ENCODE results near the gene DENND1B.

The DENND1B gene

DNA sequence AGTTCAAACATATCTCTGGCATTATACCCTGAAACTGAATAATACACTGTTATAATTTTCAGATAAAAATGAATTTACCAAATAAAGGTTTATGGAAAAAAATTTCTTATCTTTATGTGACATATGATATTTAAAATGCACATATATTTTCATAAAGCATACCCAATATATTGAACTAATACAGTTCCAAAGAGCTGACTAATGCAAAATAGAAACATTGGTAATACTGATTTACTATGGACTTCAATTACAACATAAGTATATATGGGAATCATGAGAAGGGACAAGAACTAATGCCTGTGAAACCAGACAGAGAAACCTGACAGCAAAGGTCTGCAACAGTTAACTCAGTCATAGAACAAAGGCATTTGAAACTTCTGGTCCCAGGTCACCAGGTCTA lies 153.5 kb downstream of the DENND1B start:
- Histone ChIP-seq H3K4me1 (ENCODE audit: control insufficient read depth, insufficient read depth, low read length) (no peaks in the 10 kb centered on the region), H3K9me3 (ENCODE audit: control insufficient read depth, insufficient read depth, low read depth, low read length) (no peaks in the 10 kb centered on the region), H3K36me3 (ENCODE audit: control insufficient read depth in 2 of 2, insufficient read depth in 1 of 2, low read length in 2 of 2) (no peaks in the 10 kb centered on the region), H3K27ac (ENCODE audit: extremely low read depth, low read depth, low read length) (no peak overlapping the region), H3K4me3 (ENCODE audit: low read depth, low read length) (no peak overlapping the region)
- ChIA-PET POLR2A (no interaction called here), CTCF (no interaction called here)
- TF ChIP-seq ZNF2 (tag by site-specific recombination; IDR thresholded peaks at IDR 0.05), result no peak
- no peak for TF ChIP-seq ZNF214 (tag by site-specific recombination; IDR thresholded peaks at IDR 0.05; ENCODE audit: borderline replicate concordance)
- no peak for TF ChIP-seq ZBTB21 (tag by site-specific recombination; IDR thresholded peaks at IDR 0.05)
- no peak for TF ChIP-seq ZNF138 (tag by site-specific recombination; IDR thresholded peaks at IDR 0.05; ENCODE audit: borderline replicate concordance)
- TF ChIP-seq ZNF114 (tag by site-specific recombination; IDR thresholded peaks at IDR 0.05), result no peak
- no peak for TF ChIP-seq SCRT2 (tag by site-specific recombination; IDR thresholded peaks at IDR 0.05)
- TF ChIP-seq GFI1B (tag by site-specific recombination; IDR thresholded peaks at IDR 0.05), result no peak
- no peak for TF ChIP-seq ZNF792 (tag by site-specific recombination; IDR thresholded peaks at IDR 0.05)
- TF ChIP-seq, protein P1, sequence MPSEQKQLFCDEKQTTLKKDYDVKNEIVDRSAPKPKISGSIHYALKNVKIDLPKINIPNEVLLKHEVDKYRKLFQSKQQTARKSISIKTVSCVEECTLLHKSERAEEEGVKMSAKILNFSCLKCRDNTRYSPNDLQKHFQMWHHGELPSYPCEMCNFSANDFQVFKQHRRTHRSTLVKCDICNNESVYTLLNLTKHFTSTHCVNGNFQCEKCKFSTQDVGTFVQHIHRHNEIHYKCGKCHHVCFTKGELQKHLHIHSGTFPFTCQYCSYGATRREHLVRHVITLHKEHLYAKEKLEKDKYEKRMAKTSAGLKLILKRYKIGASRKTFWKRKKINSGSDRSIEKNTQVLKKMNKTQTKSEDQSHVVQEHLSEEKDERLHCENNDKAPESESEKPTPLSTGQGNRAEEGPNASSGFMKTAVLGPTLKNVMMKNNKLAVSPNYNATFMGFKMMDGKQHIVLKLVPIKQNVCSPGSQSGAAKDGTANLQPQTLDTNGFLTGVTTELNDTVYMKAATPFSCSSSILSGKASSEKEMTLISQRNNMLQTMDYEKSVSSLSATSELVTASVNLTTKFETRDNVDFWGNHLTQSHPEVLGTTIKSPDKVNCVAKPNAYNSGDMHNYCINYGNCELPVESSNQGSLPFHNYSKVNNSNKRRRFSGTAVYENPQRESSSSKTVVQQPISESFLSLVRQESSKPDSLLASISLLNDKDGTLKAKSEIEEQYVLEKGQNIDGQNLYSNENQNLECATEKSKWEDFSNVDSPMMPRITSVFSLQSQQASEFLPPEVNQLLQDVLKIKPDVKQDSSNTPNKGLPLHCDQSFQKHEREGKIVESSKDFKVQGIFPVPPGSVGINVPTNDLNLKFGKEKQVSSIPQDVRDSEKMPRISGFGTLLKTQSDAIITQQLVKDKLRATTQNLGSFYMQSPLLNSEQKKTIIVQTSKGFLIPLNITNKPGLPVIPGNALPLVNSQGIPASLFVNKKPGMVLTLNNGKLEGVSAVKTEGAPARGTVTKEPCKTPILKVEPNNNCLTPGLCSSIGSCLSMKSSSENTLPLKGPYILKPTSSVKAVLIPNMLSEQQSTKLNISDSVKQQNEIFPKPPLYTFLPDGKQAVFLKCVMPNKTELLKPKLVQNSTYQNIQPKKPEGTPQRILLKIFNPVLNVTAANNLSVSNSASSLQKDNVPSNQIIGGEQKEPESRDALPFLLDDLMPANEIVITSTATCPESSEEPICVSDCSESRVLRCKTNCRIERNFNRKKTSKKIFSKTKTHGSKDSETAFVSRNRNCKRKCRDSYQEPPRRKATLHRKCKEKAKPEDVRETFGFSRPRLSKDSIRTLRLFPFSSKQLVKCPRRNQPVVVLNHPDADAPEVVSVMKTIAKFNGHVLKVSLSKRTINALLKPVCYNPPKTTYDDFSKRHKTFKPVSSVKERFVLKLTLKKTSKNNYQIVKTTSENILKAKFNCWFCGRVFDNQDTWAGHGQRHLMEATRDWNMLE (tag by site-specific recombination; conservative IDR thresholded peaks at IDR 0.05; ENCODE audit: low read depth), result no peak
- TF ChIP-seq YY1 (tag by site-specific recombination; IDR thresholded peaks at IDR 0.05), result no peak
- TF ChIP-seq, protein P2, sequence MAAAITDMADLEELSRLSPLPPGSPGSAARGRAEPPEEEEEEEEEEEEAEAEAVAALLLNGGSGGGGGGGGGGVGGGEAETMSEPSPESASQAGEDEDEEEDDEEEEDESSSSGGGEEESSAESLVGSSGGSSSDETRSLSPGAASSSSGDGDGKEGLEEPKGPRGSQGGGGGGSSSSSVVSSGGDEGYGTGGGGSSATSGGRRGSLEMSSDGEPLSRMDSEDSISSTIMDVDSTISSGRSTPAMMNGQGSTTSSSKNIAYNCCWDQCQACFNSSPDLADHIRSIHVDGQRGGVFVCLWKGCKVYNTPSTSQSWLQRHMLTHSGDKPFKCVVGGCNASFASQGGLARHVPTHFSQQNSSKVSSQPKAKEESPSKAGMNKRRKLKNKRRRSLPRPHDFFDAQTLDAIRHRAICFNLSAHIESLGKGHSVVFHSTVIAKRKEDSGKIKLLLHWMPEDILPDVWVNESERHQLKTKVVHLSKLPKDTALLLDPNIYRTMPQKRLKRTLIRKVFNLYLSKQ (tag by site-specific recombination; IDR thresholded peaks at IDR 0.05; ENCODE audit: borderline replicate concordance), result no peak
- no peak for TF ChIP-seq SP7 (tag by site-specific recombination; IDR thresholded peaks at IDR 0.05)
- no peak for TF ChIP-seq ZNF324 (tag by site-specific recombination; IDR thresholded peaks at IDR 0.05)
- TF ChIP-seq TCF7L2 (IDR thresholded peaks at IDR 0.05; ENCODE audit: borderline replicate concordance, low read depth, low read length), result no peak
- TF ChIP-seq ZNF223 (tag by site-specific recombination; IDR thresholded peaks at IDR 0.05), result no peak
- no peak for TF ChIP-seq ZNF112 (tag by site-specific recombination; IDR thresholded peaks at IDR 0.05)
- TF ChIP-seq ZNF571 (tag by site-specific recombination; IDR thresholded peaks at IDR 0.05), result no peak
- TF ChIP-seq, protein P3, sequence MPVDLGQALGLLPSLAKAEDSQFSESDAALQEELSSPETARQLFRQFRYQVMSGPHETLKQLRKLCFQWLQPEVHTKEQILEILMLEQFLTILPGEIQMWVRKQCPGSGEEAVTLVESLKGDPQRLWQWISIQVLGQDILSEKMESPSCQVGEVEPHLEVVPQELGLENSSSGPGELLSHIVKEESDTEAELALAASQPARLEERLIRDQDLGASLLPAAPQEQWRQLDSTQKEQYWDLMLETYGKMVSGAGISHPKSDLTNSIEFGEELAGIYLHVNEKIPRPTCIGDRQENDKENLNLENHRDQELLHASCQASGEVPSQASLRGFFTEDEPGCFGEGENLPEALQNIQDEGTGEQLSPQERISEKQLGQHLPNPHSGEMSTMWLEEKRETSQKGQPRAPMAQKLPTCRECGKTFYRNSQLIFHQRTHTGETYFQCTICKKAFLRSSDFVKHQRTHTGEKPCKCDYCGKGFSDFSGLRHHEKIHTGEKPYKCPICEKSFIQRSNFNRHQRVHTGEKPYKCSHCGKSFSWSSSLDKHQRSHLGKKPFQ (tag by site-specific recombination; IDR thresholded peaks at IDR 0.05), result no peak
- TF ChIP-seq, protein P4, sequence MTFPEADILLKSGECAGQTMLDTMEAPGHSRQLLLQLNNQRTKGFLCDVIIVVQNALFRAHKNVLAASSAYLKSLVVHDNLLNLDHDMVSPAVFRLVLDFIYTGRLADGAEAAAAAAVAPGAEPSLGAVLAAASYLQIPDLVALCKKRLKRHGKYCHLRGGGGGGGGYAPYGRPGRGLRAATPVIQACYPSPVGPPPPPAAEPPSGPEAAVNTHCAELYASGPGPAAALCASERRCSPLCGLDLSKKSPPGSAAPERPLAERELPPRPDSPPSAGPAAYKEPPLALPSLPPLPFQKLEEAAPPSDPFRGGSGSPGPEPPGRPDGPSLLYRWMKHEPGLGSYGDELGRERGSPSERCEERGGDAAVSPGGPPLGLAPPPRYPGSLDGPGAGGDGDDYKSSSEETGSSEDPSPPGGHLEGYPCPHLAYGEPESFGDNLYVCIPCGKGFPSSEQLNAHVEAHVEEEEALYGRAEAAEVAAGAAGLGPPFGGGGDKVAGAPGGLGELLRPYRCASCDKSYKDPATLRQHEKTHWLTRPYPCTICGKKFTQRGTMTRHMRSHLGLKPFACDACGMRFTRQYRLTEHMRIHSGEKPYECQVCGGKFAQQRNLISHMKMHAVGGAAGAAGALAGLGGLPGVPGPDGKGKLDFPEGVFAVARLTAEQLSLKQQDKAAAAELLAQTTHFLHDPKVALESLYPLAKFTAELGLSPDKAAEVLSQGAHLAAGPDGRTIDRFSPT (tag by site-specific recombination; IDR thresholded peaks at IDR 0.05), result no peak
- no peak for TF ChIP-seq ZNF600 (tag by site-specific recombination; IDR thresholded peaks at IDR 0.05)
